Psoas muscle (tissue), 8 donors: ENCODE measurements around the gene OR2A42. TPM values are rescaled to one million over a fixed set of nuclear protein-coding genes. Genes with fewer than 3 reads are reported as not detected.
"Not testable (repeated sequence)": the region's sequence is repeated elsewhere in the genome, so short reads cannot be mapped to it uniquely, and the experiment has no call there.

Experiments
- ATAC-seq, 4 donors: fragments of 200-7000 bp; cut with Tn5 transposase; one replicate each; pipeline ENCODE4 v1.9.1; 2020; ENCODE audit warnings: moderate library complexity in 3 of 4, mild to moderate bottlenecking in 2 of 4
- DNase-seq, 2 donors: peaks; one replicate each; pipeline ENCODE4 v3.0.0-alpha.2; 2020
- H3K27ac ChIP-seq: fragments of 200-600 bp; one replicate; pipeline ENCODE4 v1.8.0; 2022
- H3K27me3 ChIP-seq, 3 donors: fragments of 200-600 bp in 1 of 3; one replicate each; pipeline versions ENCODE4 v1.6.1 to v1.8.0; 2013 to 2022; ENCODE audit warnings: low read length in 2 of 3, mild to moderate bottlenecking in 2 of 3, moderate library complexity in 1 of 3; ENCODE audit not compliant: insufficient read depth in 3 of 3
- H3K36me3 ChIP-seq, 2 donors: fragments of 200-600 bp in 1 of 2; one replicate each; pipeline versions ENCODE4 v1.6.1 to v1.8.0; 2013 to 2022; ENCODE audit warnings: low read depth in 1 of 2, mild to moderate bottlenecking in 1 of 2, moderate library complexity in 1 of 2; ENCODE audit not compliant: insufficient read depth in 1 of 2
- H3K4me1 ChIP-seq: fragments of 200-600 bp; one replicate; pipeline ENCODE4 v1.8.0; 2022
- H3K4me3 ChIP-seq: fragments of 200-600 bp; one replicate; pipeline ENCODE4 v1.8.0; 2022; ENCODE audit warnings: mild to moderate bottlenecking
- H3K9me3 ChIP-seq: fragments of 200-600 bp; one replicate; pipeline ENCODE4 v1.8.0; 2022
- WGBS, 3 donors: extraction: QIAGEN DNeasy Blood & Tissue Kit; methylation state at CpG; one replicate each; pipeline versions ENCODE4 v1.1.6 to v1.1.7; 2013; 5-methylcytosine and 5-hydroxymethylcytosine counted together
- intact Hi-C, 2 donors: fragments of 100-400 bp; cut with DNase I; formaldehyde crosslinking; loops; one replicate each; pipeline versions ENCODE4 v1.11.0 to v1.14.2; 2022
- long read RNA-seq, 2 donors: library from polyadenylated mRNA; unstranded; transcript quantifications; one replicate each; pipeline ENCODE4 v2.0.0, GENCODE V29; 2021
- polyA plus RNA-seq, 3 donors: library from polyadenylated mRNA; stranded (reverse); fragments of 200-250 nt; gene quantifications; one replicate each; pipeline ENCODE4 v1.2.3, GENCODE V29; 2013
- total RNA-seq, 4 donors: library from RNA; stranded (reverse); fragmentation: NEBNext Ultra II Directional in 2 of 4; extraction: Animal tissue kit (Norgen Biotek cat#: 25700) in 2 of 4; gene quantifications; one replicate each; pipeline versions ENCODE4 v1.2.1 to v1.2.4, GENCODE V29; 2021 to 2023
- donor health status: healthy with polysubstance abuse.
- donor health status: DM: no; HTN: no; CAD: no; lungs with moderate emphysema.
- donor health status: Bipolar disorder and iron deficiency.
- donor health status: healthy.
- donor health status: DM: yes; HTN: yes; CAD: no.
- donor health status: DM: no; HTN: no; CAD: no.
- donor health status: DM: no; HTN: no; CAD: no.
- donor health status: DM: yes; HTN: yes; CAD: no.

The OR2A42 gene, protein sequence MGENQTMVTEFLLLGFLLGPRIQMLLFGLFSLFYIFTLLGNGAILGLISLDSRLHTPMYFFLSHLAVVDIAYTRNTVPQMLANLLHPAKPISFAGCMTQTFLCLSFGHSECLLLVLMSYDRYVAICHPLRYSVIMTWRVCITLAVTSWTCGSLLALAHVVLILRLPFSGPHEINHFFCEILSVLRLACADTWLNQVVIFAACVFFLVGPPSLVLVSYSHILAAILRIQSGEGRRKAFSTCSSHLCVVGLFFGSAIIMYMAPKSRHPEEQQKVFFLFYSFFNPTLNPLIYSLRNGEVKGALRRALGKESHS
- total RNA-seq (not detected), polyA plus RNA-seq (under 1 TPM in 2 of 3 donors, not detected in 1; 0.01 to 0.03 TPM)
- long read RNA-seq, donor 1, result 0 reads
- long read RNA-seq, donor 2, result 0 reads

- DNase-seq, intact Hi-C loops: not testable (repeated sequence)
Measured at GRCh38 chr7:144239365-144239764, at the start of gene OR2A42. Gene OR2A42 (minus strand): TSS chr7:144239605. CDS start chr7:144232843, 6,762 bp downstream.

DNA sequence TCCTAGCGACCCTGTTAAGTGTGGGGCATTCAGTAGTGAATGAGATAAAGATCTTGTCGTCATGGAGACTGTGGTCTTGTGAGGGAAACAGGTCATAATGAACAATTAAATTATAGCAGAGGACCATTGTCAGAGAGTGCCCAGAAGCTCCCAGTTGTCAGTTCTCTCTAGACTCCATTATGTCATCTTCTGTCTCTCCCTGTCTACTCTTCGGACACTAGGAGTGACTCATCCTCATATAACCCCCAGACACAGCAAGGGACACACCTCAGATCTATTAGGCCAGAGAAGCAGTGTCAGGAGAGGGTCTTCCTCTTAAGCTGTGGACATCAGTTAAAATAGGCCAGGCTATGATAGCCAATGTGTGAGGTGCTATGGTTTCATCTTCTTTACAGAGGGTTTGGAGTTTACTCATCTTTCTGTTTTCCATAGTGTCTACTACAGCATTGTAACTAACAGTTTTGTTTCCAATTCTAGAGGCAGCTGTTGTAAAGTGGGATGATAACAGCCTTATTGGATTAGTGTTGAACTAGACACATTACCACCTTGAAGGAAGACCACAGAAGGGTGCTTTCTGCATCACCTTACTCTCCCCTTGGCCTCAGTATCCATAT, 47.9 kb upstream of the OR2A42 start:
- ATAC-seq, DNase-seq: not testable (repeated sequence)
- no CpG with 5 or more reads among the region's 3 CpGs for WGBS, 3 donors

More at GRCh38 chr7:144239365-144239764, at the start of gene OR2A42:
- WGBS, 3 donors, result 80 to 94% (median 88%) methylated on average over 1 of the region's 2 CpGs
- H3K36me3 ChIP-seq, H3K4me1 ChIP-seq, H3K27ac ChIP-seq, H3K27me3 ChIP-seq, H3K9me3 ChIP-seq, H3K4me3 ChIP-seq, ATAC-seq: not testable (repeated sequence)

GRCh38 chr7:144283716-144284115, 44.3 kb upstream of the OR2A42 start:
- H3K27me3 ChIP-seq, H3K9me3 ChIP-seq, DNase-seq, H3K36me3 ChIP-seq, ATAC-seq, H3K4me3 ChIP-seq, H3K27ac ChIP-seq, intact Hi-C loops, H3K4me1 ChIP-seq: not testable (repeated sequence)
- WGBS, 3 donors, result no CpG with 5 or more reads among the region's 6 CpGs

More for the DNA sequence above, 47.9 kb upstream of the OR2A42 start:
- H3K4me3 ChIP-seq, H3K27me3 ChIP-seq, H3K27ac ChIP-seq, H3K4me1 ChIP-seq, intact Hi-C loops, H3K9me3 ChIP-seq, H3K36me3 ChIP-seq: not testable (repeated sequence)

DNA sequence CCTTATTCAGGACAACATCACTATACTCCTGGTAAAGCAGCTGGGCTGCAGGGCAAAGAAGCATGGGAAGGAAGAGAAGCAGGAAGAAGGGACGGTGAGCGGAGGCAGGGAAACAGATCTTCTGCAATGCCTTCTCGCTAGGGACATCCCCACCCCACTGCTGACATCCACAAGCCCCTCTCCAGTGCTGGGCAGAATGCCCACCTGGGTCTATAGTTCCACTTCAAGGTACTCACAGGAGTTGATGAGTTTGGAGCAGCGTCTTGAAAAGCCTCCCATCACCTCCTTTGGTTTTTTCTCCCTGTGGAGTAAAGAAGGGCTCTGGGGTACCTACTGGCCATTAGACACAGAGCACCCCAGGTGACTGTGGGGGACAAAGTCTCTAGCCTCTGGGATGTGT, 43.1 kb upstream of the OR2A42 start:
- H3K4me1 ChIP-seq, H3K27me3 ChIP-seq, ATAC-seq, H3K27ac ChIP-seq, H3K4me3 ChIP-seq, intact Hi-C loops, H3K9me3 ChIP-seq, H3K36me3 ChIP-seq: not testable (repeated sequence)
- DNase-seq, result peak in 1 of 2 donors; percentile 24
- 81 to 87% (median 82%) methylated on average over 2 of the region's 4 CpGs for WGBS, 3 donors

GRCh38 chr7:144281981-144282380, 42.6 kb upstream of the OR2A42 start:
- WGBS, 3 donors, result no CpG with 5 or more reads among the region's 8 CpGs
- intact Hi-C loops, H3K4me3 ChIP-seq, ATAC-seq, H3K27me3 ChIP-seq, DNase-seq, H3K36me3 ChIP-seq, H3K4me1 ChIP-seq, H3K27ac ChIP-seq, H3K9me3 ChIP-seq: not testable (repeated sequence)

DNA sequence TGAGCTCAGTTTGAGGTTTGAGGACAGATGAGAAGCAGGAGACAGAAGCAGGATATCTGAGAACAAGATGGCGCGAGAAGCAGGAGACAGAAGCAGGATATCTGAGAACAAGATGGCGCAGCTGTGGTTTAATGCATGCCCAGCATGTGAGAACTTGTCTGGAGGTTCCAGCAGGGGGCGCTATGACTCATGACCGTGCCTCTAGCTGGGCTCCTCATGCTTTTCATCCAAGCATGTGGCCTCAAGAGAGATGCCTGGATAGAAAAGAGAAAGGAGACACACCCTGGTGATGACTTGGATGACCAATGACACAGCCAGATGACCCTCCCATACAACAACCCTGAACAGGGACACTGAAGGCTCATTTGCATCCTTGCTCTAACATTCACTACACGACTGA, 40.6 kb upstream of the OR2A42 start:
- DNase-seq, intact Hi-C loops, H3K4me1 ChIP-seq, H3K9me3 ChIP-seq, H3K4me3 ChIP-seq, H3K36me3 ChIP-seq, H3K27me3 ChIP-seq, H3K27ac ChIP-seq, ATAC-seq: not testable (repeated sequence)
- 97 to 100% (median 99%) methylated on average over 2 to 3 of the region's 6 CpGs for WGBS, 3 donors

DNA sequence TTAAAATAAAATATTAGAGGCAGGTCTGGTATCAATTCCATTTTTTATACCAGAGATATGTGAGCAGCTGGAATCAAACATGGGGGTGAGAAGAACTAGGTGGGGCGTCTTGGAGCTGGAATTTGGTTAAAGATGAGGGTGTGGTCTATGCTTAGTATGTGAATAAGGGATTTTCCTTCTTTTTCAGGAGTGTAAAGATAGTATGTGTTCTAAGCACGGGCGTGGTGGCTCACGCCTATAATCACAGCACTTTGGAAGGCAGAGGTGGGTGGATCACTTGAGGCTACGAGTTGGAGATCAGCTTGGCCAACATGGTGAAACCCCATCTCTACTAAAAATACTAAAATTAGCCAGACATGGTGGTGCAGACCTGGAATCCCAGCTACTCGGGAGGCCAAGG, 35.9 kb upstream of the OR2A42 start:
- H3K36me3 ChIP-seq, intact Hi-C loops, H3K27ac ChIP-seq, H3K4me1 ChIP-seq, DNase-seq, H3K9me3 ChIP-seq, ATAC-seq, H3K27me3 ChIP-seq, H3K4me3 ChIP-seq: not testable (repeated sequence)
- 82 to 96% (median 93%) methylated on average over 4 of the region's 6 CpGs for WGBS, 3 donors

- DNase-seq, H3K27me3 ChIP-seq, H3K4me1 ChIP-seq, H3K27ac ChIP-seq, ATAC-seq, H3K9me3 ChIP-seq, H3K36me3 ChIP-seq, intact Hi-C loops, H3K4me3 ChIP-seq: not testable (repeated sequence)
- WGBS, 3 donors, result no CpG with 5 or more reads among the region's 19 CpGs
Measured at GRCh38 chr7:144269188-144269587, 29.8 kb upstream of the OR2A42 start, which contains the start of gene CTAGE8. Gene CTAGE8 (minus strand): TSS chr7:144269288. CDS start chr7:144269250, 38 bp downstream.

DNA sequence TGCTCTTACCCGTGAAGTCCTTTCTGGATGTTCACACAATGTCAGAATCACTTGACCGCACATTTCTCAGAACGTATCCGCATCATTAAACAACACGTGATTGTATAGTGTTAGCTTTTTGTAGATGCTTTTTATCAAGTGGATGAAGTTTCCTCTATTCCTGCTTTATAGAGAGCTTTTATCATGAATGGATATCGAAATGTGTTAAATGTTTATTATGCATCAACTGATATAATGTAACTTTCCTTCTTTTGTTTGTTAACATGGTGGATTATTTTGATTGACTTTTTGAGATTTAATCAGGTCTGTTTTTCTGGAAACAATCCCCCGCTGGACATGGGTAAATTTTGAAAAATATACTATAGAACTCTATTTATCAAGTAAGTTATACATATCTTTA, 25.3 kb upstream of the OR2A42 start, which contains the start of gene OR2A7:
TSS of gene OR2A7 (minus strand) at position 101 of the 400 bp plus-strand sequence. CDS start 5,164 bp downstream, outside the sequence.
- H3K4me3 ChIP-seq, H3K27ac ChIP-seq, H3K36me3 ChIP-seq, ATAC-seq, intact Hi-C loops, DNase-seq, H3K9me3 ChIP-seq, H3K4me1 ChIP-seq, H3K27me3 ChIP-seq: not testable (repeated sequence)
- WGBS, 3 donors, result 92 to 97% (median 94%) methylated on average over 6 of the region's 7 CpGs

GRCh38 chr7:144262128-144262527, 22.7 kb upstream of the OR2A42 start:
- H3K27me3 ChIP-seq, intact Hi-C loops, DNase-seq, H3K4me1 ChIP-seq, H3K9me3 ChIP-seq, H3K36me3 ChIP-seq, ATAC-seq, H3K4me3 ChIP-seq, H3K27ac ChIP-seq: not testable (repeated sequence)
- no CpG with 5 or more reads among the region's 2 CpGs for WGBS, 3 donors

DNA sequence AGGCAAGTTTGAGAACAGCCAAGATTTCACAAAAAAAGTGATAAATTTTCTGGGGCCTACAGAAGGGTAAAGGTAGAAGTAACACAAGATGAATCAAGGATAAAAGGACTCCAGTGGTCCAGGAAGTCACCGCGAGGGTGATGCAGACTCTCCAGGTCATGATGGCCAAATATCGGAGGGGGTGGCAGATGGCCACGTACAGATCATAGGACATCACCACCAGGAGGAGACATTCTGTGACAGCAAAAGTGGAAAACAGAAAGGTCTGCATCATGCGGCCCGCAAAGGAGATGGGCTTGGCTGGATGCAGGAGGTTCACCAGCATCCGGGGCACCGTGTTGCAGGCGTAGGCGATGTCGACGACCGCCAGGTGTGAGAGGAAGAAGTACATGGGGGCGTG, 19.7 kb upstream of the OR2A42 start:
- H3K27me3 ChIP-seq, H3K9me3 ChIP-seq, H3K36me3 ChIP-seq, DNase-seq, intact Hi-C loops, H3K4me3 ChIP-seq, H3K4me1 ChIP-seq, H3K27ac ChIP-seq, ATAC-seq: not testable (repeated sequence)
- no CpG with 5 or more reads among the region's 14 CpGs for WGBS, 3 donors
